ENCODE data around the gene DAZAP1.
A peak's percentile ranks its signal among the peaks of the same experiment; 100 is the strongest.

Gene DAZAP1

GRCh38 chr19:1383312-1384084 is 23.9 kb upstream of the DAZAP1 start, which contains the start of gene NDUFS7:
Gene NDUFS7, plus strand, starts transcription at chr19:1383907. Its CDS starts 20 bp downstream, at chr19:1383927.
- peak within 1 kb of the TSS; percentile 89 for H3K4me3 ChIP-seq (ENCODE audit: low read depth, low read length)
- in situ Hi-C loops (cut with HindIII; ENCODE audit: low sequenced_read_pairs), result no loop called here
- TF ChIP-seq, protein P1, sequence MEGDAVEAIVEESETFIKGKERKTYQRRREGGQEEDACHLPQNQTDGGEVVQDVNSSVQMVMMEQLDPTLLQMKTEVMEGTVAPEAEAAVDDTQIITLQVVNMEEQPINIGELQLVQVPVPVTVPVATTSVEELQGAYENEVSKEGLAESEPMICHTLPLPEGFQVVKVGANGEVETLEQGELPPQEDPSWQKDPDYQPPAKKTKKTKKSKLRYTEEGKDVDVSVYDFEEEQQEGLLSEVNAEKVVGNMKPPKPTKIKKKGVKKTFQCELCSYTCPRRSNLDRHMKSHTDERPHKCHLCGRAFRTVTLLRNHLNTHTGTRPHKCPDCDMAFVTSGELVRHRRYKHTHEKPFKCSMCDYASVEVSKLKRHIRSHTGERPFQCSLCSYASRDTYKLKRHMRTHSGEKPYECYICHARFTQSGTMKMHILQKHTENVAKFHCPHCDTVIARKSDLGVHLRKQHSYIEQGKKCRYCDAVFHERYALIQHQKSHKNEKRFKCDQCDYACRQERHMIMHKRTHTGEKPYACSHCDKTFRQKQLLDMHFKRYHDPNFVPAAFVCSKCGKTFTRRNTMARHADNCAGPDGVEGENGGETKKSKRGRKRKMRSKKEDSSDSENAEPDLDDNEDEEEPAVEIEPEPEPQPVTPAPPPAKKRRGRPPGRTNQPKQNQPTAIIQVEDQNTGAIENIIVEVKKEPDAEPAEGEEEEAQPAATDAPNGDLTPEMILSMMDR (IDR thresholded peaks at IDR 0.05; ENCODE audit: low read depth, low read length, missing control alignments), result no peak
- DNase-seq (ENCODE audit: low read depth), result peak; percentile 83

DNA sequence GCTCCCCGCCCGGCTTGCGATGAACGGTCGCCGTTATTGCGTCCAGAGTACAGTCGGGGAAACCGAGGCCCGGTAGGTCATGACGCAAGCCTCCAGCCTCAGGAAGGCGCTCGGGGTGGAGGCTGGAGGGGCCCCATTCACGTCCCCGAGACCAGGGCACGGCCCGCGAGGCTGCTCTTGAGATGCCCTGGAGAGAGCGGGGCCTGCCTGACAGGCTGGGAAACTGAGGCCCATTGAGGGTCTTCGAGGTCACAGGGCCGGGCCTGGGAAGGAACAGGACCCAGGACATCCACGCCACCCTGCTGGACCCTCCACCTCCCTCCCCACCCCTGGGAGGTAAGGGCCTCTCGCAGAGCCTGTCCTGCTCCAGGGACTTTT is 23.3 kb upstream of the DAZAP1 start:
- in situ Hi-C loops (cut with HindIII; ENCODE audit: low sequenced_read_pairs), result no loop called here
- TF ChIP-seq, protein P1 (IDR thresholded peaks at IDR 0.05; ENCODE audit: low read depth, low read length, missing control alignments), result no peak
- no peak for DNase-seq (ENCODE audit: low read depth)
- peak overlapping the region; percentile 89 for H3K4me3 ChIP-seq (ENCODE audit: low read depth, low read length)

GRCh38 chr19:1384478-1385110 is 22.8 kb upstream of the DAZAP1 start:
- DNase-seq (ENCODE audit: low read depth), result no peak
- in situ Hi-C loops (cut with HindIII; ENCODE audit: low sequenced_read_pairs), result no loop called here
- H3K4me3 ChIP-seq (ENCODE audit: low read depth, low read length), result peak overlapping the region; percentile 89
- TF ChIP-seq, protein P1 (IDR thresholded peaks at IDR 0.05; ENCODE audit: low read depth, low read length, missing control alignments), result no peak

GRCh38 chr19:1385816-1386215 is 21.6 kb upstream of the DAZAP1 start:
- TF ChIP-seq, protein P1 (IDR thresholded peaks at IDR 0.05; ENCODE audit: low read depth, low read length, missing control alignments), result no peak
- in situ Hi-C loops (cut with HindIII; ENCODE audit: low sequenced_read_pairs), result no loop called here
- no peak for DNase-seq (ENCODE audit: low read depth)
- no peak overlapping the region for H3K4me3 ChIP-seq (ENCODE audit: low read depth, low read length)

GRCh38 chr19:1386945-1387683 is 20.3 kb upstream of the DAZAP1 start:
- DNase-seq (ENCODE audit: low read depth), result no peak
- in situ Hi-C loops (cut with HindIII; ENCODE audit: low sequenced_read_pairs), result no loop called here
- TF ChIP-seq, protein P1 (IDR thresholded peaks at IDR 0.05; ENCODE audit: low read depth, low read length, missing control alignments), result no peak
- H3K4me3 ChIP-seq (ENCODE audit: low read depth, low read length), result no peak overlapping the region
